ENCODE results near the gene SPEN.

The SPEN gene

DNA sequence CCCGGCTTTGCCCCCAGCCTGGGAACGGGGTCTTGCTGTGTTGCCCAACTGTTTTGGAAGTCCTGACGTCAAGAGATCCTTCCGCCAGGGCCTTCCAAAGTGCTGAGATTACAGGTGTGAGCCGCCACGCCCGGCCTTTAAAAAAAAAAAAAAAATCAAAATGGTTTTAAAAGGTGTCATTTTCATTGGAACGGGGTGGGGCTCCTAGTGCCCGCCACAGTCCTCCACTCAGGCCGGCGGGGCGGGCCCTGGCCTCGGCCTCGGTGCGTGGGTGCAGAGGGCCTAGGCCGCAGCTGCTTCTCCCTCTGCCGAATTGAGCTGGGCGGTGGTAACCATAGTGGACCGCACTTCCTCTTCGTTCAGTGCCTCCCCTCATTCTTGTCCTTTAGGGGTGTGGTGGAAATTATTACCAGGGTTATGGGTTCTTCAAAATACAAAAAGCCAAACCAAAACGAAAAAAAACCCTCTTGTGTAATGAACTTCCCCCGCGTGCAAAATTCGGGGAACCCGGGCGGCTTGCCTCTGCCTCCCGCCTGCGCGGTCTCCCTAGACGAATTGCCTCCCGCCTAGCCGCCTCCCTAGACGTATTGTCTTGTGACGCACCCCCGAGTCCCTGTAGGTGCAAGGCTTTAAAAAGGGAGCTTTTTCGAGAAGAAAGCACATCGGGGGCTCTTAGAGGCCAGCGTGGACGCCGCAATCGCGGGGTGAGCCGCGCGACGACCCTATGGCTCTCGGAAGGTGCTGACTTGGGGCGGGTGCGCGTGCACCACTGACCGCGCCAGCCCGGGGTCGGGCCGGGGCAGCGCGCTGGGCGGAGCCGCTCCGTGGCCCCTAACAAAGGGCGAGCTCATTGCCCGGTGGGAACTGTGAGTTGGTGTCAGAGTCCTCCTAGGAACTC lies 10.5 kb upstream of the SPEN start:
- peaks cover 28% of the 10 kb centered on the region for H3K4me1 ChIP-seq (ENCODE audit: insufficient read depth, low read length)
- peak overlapping the region; percentile 67 for H3K4me2 ChIP-seq (ENCODE audit: insufficient read depth, low read length)
- H3K79me2 ChIP-seq (ENCODE audit: insufficient read depth, low read length), result peaks cover 39% of the 10 kb centered on the region
- H3K9ac ChIP-seq (ENCODE audit: low read depth, low read length), result peak overlapping the region; percentile 100
- H3K4me3 ChIP-seq (ENCODE audit: low read depth in 1 of 2, low read length in 2 of 2), result peak overlapping the region; percentile 29 to 74; a peak in 3 of 4 replicates
- no peak for ATAC-seq (ENCODE audit: insufficient read depth, low read depth)
- no peak overlapping the region for H2AFZ ChIP-seq (ENCODE audit: low read depth, low read length)
- TF ChIP-seq, protein P1, sequence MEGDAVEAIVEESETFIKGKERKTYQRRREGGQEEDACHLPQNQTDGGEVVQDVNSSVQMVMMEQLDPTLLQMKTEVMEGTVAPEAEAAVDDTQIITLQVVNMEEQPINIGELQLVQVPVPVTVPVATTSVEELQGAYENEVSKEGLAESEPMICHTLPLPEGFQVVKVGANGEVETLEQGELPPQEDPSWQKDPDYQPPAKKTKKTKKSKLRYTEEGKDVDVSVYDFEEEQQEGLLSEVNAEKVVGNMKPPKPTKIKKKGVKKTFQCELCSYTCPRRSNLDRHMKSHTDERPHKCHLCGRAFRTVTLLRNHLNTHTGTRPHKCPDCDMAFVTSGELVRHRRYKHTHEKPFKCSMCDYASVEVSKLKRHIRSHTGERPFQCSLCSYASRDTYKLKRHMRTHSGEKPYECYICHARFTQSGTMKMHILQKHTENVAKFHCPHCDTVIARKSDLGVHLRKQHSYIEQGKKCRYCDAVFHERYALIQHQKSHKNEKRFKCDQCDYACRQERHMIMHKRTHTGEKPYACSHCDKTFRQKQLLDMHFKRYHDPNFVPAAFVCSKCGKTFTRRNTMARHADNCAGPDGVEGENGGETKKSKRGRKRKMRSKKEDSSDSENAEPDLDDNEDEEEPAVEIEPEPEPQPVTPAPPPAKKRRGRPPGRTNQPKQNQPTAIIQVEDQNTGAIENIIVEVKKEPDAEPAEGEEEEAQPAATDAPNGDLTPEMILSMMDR (IDR thresholded peaks at IDR 0.05; ENCODE audit: borderline replicate concordance, extremely low read depth, low read length, poor library complexity, severe bottlenecking), result no peak
- no peak for TF ChIP-seq EZH2 (IDR thresholded peaks at IDR 0.05; ENCODE audit: borderline replicate concordance, low read depth, low read length, severe bottlenecking)
- no peak for DNase-seq
- H3K27me3 ChIP-seq (ENCODE audit: insufficient read depth, low read length, poor library complexity), result no peaks in the 10 kb centered on the region
- no peaks in the 10 kb centered on the region for H3K9me3 ChIP-seq (ENCODE audit: insufficient read depth, low read length, severe bottlenecking)
- H3K36me3 ChIP-seq (ENCODE audit: insufficient read depth, low read length), result no peaks in the 10 kb centered on the region; the same call in 1 of the 2 replicates
- peak overlapping the region; percentile 96 for H3K27ac ChIP-seq (ENCODE audit: low read length)
- H4K20me1 ChIP-seq (ENCODE audit: insufficient read depth, low read length), result no peaks in the 10 kb centered on the region

DNA sequence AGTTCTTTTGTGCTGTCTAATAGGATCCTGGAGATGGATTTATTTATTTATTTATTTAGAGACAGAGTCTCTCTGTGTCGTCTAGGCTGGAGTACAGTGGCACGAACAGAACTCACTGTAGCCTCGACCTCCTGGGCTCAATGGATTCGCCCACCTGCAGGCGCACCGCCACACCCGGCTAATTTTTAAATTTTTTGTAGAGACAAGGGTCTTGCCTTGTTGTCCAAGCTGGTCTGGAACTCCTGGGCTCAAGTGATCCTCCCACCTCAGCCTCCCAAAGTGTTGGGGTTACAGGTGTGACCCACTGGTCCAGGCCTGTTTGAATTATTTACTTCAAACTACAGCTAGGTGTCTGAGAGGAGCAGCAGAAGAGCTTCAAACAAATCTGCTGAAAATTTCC lies 9.6 kb upstream of the SPEN start:
- no peak for ATAC-seq (ENCODE audit: insufficient read depth, low read depth)
- TF ChIP-seq, protein P1 (IDR thresholded peaks at IDR 0.05; ENCODE audit: borderline replicate concordance, extremely low read depth, low read length, poor library complexity, severe bottlenecking), result no peak
- TF ChIP-seq EZH2 (IDR thresholded peaks at IDR 0.05; ENCODE audit: borderline replicate concordance, low read depth, low read length, severe bottlenecking), result no peak
- no peaks in the 10 kb centered on the region for H4K20me1 ChIP-seq (ENCODE audit: insufficient read depth, low read length)
- H3K9me3 ChIP-seq (ENCODE audit: insufficient read depth, low read length, severe bottlenecking), result no peaks in the 10 kb centered on the region
- H3K4me3 ChIP-seq (ENCODE audit: low read depth in 1 of 2, low read length in 2 of 2), result no peak overlapping the region
- H3K36me3 ChIP-seq (ENCODE audit: insufficient read depth, low read length), result no peaks in the 10 kb centered on the region; the same call in 1 of the 2 replicates
- peaks cover 30% of the 10 kb centered on the region for H3K79me2 ChIP-seq (ENCODE audit: insufficient read depth, low read length)
- no peak overlapping the region for H3K9ac ChIP-seq (ENCODE audit: low read depth, low read length)
- H3K27me3 ChIP-seq (ENCODE audit: insufficient read depth, low read length, poor library complexity), result no peaks in the 10 kb centered on the region
- DNase-seq, result no peak
- H3K4me2 ChIP-seq (ENCODE audit: insufficient read depth, low read length), result no peak overlapping the region
- H3K27ac ChIP-seq (ENCODE audit: low read length), result no peak overlapping the region
- no peak overlapping the region for H2AFZ ChIP-seq (ENCODE audit: low read depth, low read length)
- H3K4me1 ChIP-seq (ENCODE audit: insufficient read depth, low read length), result peaks cover 18% of the 10 kb centered on the region

DNA sequence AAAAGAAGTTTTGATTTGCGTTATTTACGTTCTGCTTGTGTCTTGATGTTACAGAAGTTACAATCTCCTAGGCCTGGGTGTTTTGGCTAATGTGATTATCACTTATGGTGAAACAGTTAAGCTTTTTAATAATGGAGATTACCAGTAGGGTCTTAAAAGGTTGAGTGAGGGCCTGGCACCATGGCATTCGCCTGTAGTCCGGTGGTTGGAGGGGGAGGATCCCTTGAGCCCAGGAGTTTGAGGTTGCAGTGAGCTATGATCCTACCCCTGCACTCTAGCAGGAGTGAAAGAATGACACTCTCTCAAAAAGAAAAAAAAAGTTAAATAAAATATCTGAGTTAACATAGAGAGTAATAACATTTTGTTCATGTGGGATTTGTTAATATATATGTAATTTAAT lies 8.8 kb upstream of the SPEN start:
- H3K27me3 ChIP-seq (ENCODE audit: insufficient read depth, low read length, poor library complexity), result no peaks in the 10 kb centered on the region
- H3K4me3 ChIP-seq (ENCODE audit: low read depth in 1 of 2, low read length in 2 of 2), result no peak overlapping the region
- peaks cover 25% of the 10 kb centered on the region for H3K79me2 ChIP-seq (ENCODE audit: insufficient read depth, low read length)
- H3K27ac ChIP-seq (ENCODE audit: low read length), result no peak overlapping the region
- ATAC-seq (ENCODE audit: insufficient read depth, low read depth) (no peak), DNase-seq (no peak)
- no peaks in the 10 kb centered on the region; the same call in 1 of the 2 replicates for H3K36me3 ChIP-seq (ENCODE audit: insufficient read depth, low read length)
- no peaks in the 10 kb centered on the region for H3K9me3 ChIP-seq (ENCODE audit: insufficient read depth, low read length, severe bottlenecking)
- no peak overlapping the region for H3K9ac ChIP-seq (ENCODE audit: low read depth, low read length)
- no peaks in the 10 kb centered on the region for H4K20me1 ChIP-seq (ENCODE audit: insufficient read depth, low read length)
- peaks cover 17% of the 10 kb centered on the region for H3K4me1 ChIP-seq (ENCODE audit: insufficient read depth, low read length)
- TF ChIP-seq, protein P1 (IDR thresholded peaks at IDR 0.05; ENCODE audit: borderline replicate concordance, extremely low read depth, low read length, poor library complexity, severe bottlenecking), result no peak
- no peak for TF ChIP-seq EZH2 (IDR thresholded peaks at IDR 0.05; ENCODE audit: borderline replicate concordance, low read depth, low read length, severe bottlenecking)
- no peak overlapping the region for H2AFZ ChIP-seq (ENCODE audit: low read depth, low read length)
- H3K4me2 ChIP-seq (ENCODE audit: insufficient read depth, low read length), result no peak overlapping the region
